Chondrocyte (in vitro differentiated cells): ENCODE results near the gene DNAJC5G. TPM values are rescaled to one million over a fixed set of nuclear protein-coding genes. Genes with fewer than 3 reads are reported as not detected.

Experiments used
- DNase-seq: peaks from one replicate; pipeline ENCODE4 v3.0.0; 2021; ENCODE audit warnings: mixed read lengths, low spot score
- H3K27ac Mint-ChIP-seq: one replicate; pipeline ENCODE4 v1.8.0; 2021; ENCODE audit warnings: mild to moderate bottlenecking, moderate library complexity, mixed read lengths; ENCODE audit not compliant: unreplicated experiment
- H3K27me3 Mint-ChIP-seq: 2 replicates; pipeline ENCODE4 v1.8.0; 2021; ENCODE audit warnings: low read depth, mixed read lengths
- H3K36me3 Mint-ChIP-seq: 2 replicates; pipeline ENCODE4 v1.8.0; 2021; ENCODE audit warnings: low read depth, mixed read lengths
- H3K4me1 Mint-ChIP-seq: 2 replicates; pipeline ENCODE4 v1.8.0; 2021; ENCODE audit warnings: low read depth, mild to moderate bottlenecking, mixed read lengths
- H3K4me3 Mint-ChIP-seq: one replicate; pipeline ENCODE4 v1.8.0; 2021; ENCODE audit warnings: mild to moderate bottlenecking, moderate library complexity, mixed read lengths; ENCODE audit not compliant: unreplicated experiment
- H3K9me3 Mint-ChIP-seq: 2 replicates; pipeline ENCODE4 v1.8.0; 2021; ENCODE audit warnings: low read depth, mixed read lengths
- CTCF ChIP-seq: fragments of 200-600 bp; sonication (generic); IDR thresholded peaks from 2 replicates; pipeline ENCODE4 v1.5.0; 2021; ENCODE audit warnings: antibody characterized with exemption, mild to moderate bottlenecking, moderate library complexity
- total RNA-seq: library from RNA; stranded (reverse); gene quantifications from 3 replicates; pipeline ENCODE4 v1.2.1, GENCODE V29; 2021

The DNAJC5G gene
- total RNA-seq, 1 donor from 2014 or later, result not detected

- H3K36me3 Mint-ChIP-seq, result peaks cover 15% of the 10 kb centered on the region
These were observed 34.4 kb downstream of the DNAJC5G start for GRCh38 chr2:27309651-27310050.

GRCh38 chr2:27312152-27312551 lies 36.9 kb downstream of the DNAJC5G start:
- no peak overlapping the region for H3K27ac Mint-ChIP-seq
- peaks cover 9% of the 10 kb centered on the region for H3K4me1 Mint-ChIP-seq
- DNase-seq, result peak; percentile 32
- H3K36me3 Mint-ChIP-seq, result peaks cover 15% of the 10 kb centered on the region
- H3K27me3 Mint-ChIP-seq, result peaks cover 5% of the 10 kb centered on the region
- no peaks in the 10 kb centered on the region for H3K9me3 Mint-ChIP-seq
- H3K4me3 Mint-ChIP-seq, result no peak overlapping the region
- TF ChIP-seq CTCF, result no peak

More at GRCh38 chr2:27309651-27310050, 34.4 kb downstream of the DNAJC5G start:
- Mint-ChIP-seq H3K27me3 (peaks cover 10% of the 10 kb centered on the region), H3K27ac (no peak overlapping the region), H3K9me3 (no peaks in the 10 kb centered on the region), H3K4me3 (no peak overlapping the region), H3K4me1 (peaks cover 9% of the 10 kb centered on the region)
- DNase-seq, result no peak
- no peak for TF ChIP-seq CTCF

- no peak for TF ChIP-seq CTCF
- Mint-ChIP-seq H3K27ac (no peak overlapping the region), H3K4me1 (no peaks in the 10 kb centered on the region), H3K9me3 (no peaks in the 10 kb centered on the region), H3K27me3 (no peaks in the 10 kb centered on the region), H3K36me3 (peaks cover 15% of the 10 kb centered on the region), H3K4me3 (no peak overlapping the region)
- no peak for DNase-seq
These were observed 38.8 kb downstream of the DNAJC5G start for GRCh38 chr2:27313882-27314645.

- H3K9me3 Mint-ChIP-seq, result no peaks in the 10 kb centered on the region
- H3K36me3 Mint-ChIP-seq, result peaks cover 12% of the 10 kb centered on the region
- no peaks in the 10 kb centered on the region for H3K4me1 Mint-ChIP-seq
- no peaks in the 10 kb centered on the region for H3K27me3 Mint-ChIP-seq
- no peak overlapping the region for H3K4me3 Mint-ChIP-seq
- TF ChIP-seq CTCF, result no peak
- DNase-seq, result no peak
- H3K27ac Mint-ChIP-seq, result no peak overlapping the region
These were observed 39.5 kb downstream of the DNAJC5G start for GRCh38 chr2:27314709-27315108.

GRCh38 chr2:27315122-27315521 lies 39.9 kb downstream of the DNAJC5G start:
- Mint-ChIP-seq H3K4me1 (no peaks in the 10 kb centered on the region), H3K9me3 (no peaks in the 10 kb centered on the region), H3K4me3 (no peak overlapping the region), H3K27me3 (no peaks in the 10 kb centered on the region), H3K36me3 (peaks cover 10% of the 10 kb centered on the region), H3K27ac (no peak overlapping the region)
- no peak for DNase-seq
- no peak for TF ChIP-seq CTCF
